Smooth muscle cell (in vitro differentiated cells): ENCODE results near the gene CD68. TPM values are rescaled to one million over a fixed set of nuclear protein-coding genes. Genes with fewer than 3 reads are reported as not detected.

ENCODE experiments used
- DNase-seq: peaks from one replicate; lab custom pipeline; 2025; ENCODE audit not compliant: unreplicated experiment; lab: John Stamatoyannopoulos, UW
- H2AFZ ChIP-seq: fragments of 200-600 bp; sonication (generic); 2 replicates; pipeline ENCODE4 v1.6.0; 2016; ENCODE audit warnings: antibody characterized with exemption, low read depth, mild to moderate bottlenecking
- H3F3A ChIP-seq: fragments of 200-600 bp; sonication (generic); 2 replicates; pipeline ENCODE4 v1.6.0; 2017; ENCODE audit warnings: antibody characterized with exemption, low read depth
- H3K27ac ChIP-seq: fragments of 200-600 bp; sonication (generic); 2 replicates; pipeline ENCODE4 v1.5.1; 2016; ENCODE audit warnings: low read depth, mild to moderate bottlenecking
- H3K27me3 ChIP-seq: fragments of 200-600 bp; sonication (generic); 2 replicates; pipeline ENCODE4 v1.6.1; 2016; ENCODE audit warnings: low read depth, mild to moderate bottlenecking
- H3K36me3 ChIP-seq: fragments of 200-600 bp; sonication (generic); 2 replicates; pipeline ENCODE4 v1.5.1; 2016; ENCODE audit warnings: low read depth
- H3K4me1 ChIP-seq: fragments of 200-600 bp; sonication (generic); 2 replicates; pipeline ENCODE4 v1.5.1; 2016; ENCODE audit warnings: low read depth
- H3K4me2 ChIP-seq: fragments of 200-600 bp; sonication (generic); 2 replicates; pipeline ENCODE4 v1.6.0; 2016; ENCODE audit warnings: mild to moderate bottlenecking
- H3K4me3 ChIP-seq: fragments of 200-600 bp; sonication (generic); 2 replicates; pipeline ENCODE4 v1.5.1; 2016; ENCODE audit warnings: mild to moderate bottlenecking
- H3K79me2 ChIP-seq: fragments of 200-600 bp; sonication (generic); 2 replicates; pipeline ENCODE4 v1.6.0; 2016; ENCODE audit warnings: low read depth, mild to moderate bottlenecking
- H3K9ac ChIP-seq: fragments of 200-600 bp; sonication (generic); 2 replicates; pipeline ENCODE4 v1.6.0; 2016; ENCODE audit warnings: low read depth
- H3K9me3 ChIP-seq: fragments of 200-600 bp; sonication (generic); replicated peaks from 2 replicates; pipeline ENCODE4 v1.5.1; 2016; ENCODE audit warnings: low read depth
- H4K20me1 ChIP-seq: fragments of 200-600 bp; sonication (generic); 2 replicates; pipeline ENCODE4 v1.6.0; 2016; ENCODE audit warnings: low read depth
- CTCF ChIP-seq: fragments of 200-600 bp; sonication (generic); IDR thresholded peaks from 2 replicates; pipeline ENCODE4 v1.5.1; 2017; ENCODE audit warnings: borderline replicate concordance, mild to moderate bottlenecking, antibody characterized with exemption; ENCODE audit not compliant: insufficient read depth, poor library complexity, severe bottlenecking
- WGBS: methylation state at CpG from one replicate; pipeline ENCODE4 v1.1.7; 2016; ENCODE audit warnings: low lambda C conversion rate; 5-methylcytosine and 5-hydroxymethylcytosine counted together
- polyA plus RNA-seq: library from polyadenylated mRNA; unstranded; fragments of >200 nt; fragmentation: Nextera tagmentation; extraction: Ambion mirVana; gene quantifications from 2 replicates; pipeline ENCODE4 v1.2.1, GENCODE V29; 2016
- total RNA-seq: library from RNA; depleted of rRNA; stranded (reverse); fragments of >200 nt; gene quantifications from 2 replicates; pipeline ENCODE4 v1.2.3, GENCODE V29; 2014

CD68 gene
- total RNA-seq (20.7 and 22.7 TPM in 2 replicates), polyA plus RNA-seq (27.5 and 30.2 TPM in 2 replicates)

DNA sequence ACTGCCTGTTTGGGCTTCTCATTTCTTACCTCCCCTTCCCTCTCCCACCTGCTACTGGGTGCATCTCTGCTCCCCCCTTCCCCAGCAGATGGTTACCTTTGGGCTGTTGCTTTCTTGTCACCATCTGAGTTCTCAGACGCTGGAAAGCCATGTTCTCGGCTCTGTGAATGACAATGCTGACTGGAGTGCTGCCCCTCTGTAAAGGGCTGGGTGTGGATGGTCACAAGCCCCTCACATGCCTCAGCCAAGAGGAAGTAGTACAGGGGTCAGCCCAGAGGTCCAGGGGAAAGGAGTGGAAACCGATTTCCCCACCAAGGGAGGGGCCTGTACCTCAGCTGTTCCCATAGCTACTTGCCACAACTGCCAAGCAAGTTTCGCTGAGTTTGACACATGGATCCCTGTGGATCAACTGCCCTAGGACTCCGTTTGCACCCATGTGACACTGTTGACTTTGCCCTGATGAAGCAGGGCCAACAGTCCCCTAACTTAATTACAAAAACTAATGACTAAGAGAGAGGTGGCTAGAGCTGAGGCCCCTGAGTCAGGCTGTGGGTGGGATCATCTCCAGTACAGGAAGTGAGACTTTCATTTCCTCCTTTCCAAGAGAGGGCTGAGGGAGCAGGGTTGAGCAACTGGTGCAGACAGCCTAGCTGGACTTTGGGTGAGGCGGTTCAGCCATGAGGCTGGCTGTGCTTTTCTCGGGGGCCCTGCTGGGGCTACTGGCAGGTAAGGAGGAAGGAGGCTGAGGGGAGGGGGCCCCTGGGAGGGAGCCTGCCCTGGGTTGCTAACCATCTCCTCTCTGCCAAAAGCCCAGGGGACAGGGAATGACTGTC lies at the start of gene CD68:
CD68 (plus strand) TSS at position 638 of the 833 bp plus-strand sequence; CDS start at position 678, 40 bp downstream.
- no peaks in the 10 kb centered on the region for H3K9me3 ChIP-seq
- H3K4me1 ChIP-seq = peaks cover 30% of the 10 kb centered on the region
- peaks cover 67% of the 10 kb centered on the region for H3F3A ChIP-seq
- peaks cover 9% of the 10 kb centered on the region for H3K36me3 ChIP-seq
- H2AFZ ChIP-seq = no peak within 1 kb of the TSS
- peaks cover 49% of the 10 kb centered on the region for H3K79me2 ChIP-seq
- no peak for DNase-seq
- peaks cover 50% of the 10 kb centered on the region for H4K20me1 ChIP-seq
- peak within 1 kb of the TSS; percentile 41 for H3K9ac ChIP-seq
- TF ChIP-seq CTCF = no peak
- 37% methylated on average over 7 of the region's 7 CpGs for WGBS
- no peaks in the 10 kb centered on the region for H3K27me3 ChIP-seq
- no peak within 1 kb of the TSS for H3K4me3 ChIP-seq
- H3K27ac ChIP-seq = peak within 1 kb of the TSS; percentile 88
- H3K4me2 ChIP-seq = peak within 1 kb of the TSS; percentile 39

- Histone ChIP-seq H3K9me3 (peaks cover 4% of the 10 kb centered on the region), H3K4me1 (no peaks in the 10 kb centered on the region), H3K9ac (no peak overlapping the region), H3K4me2 (no peak overlapping the region), H3K36me3 (peaks cover 3% of the 10 kb centered on the region), H3K79me2 (no peaks in the 10 kb centered on the region), H3K27me3 (no peaks in the 10 kb centered on the region), H2AFZ (no peak overlapping the region), H3K4me3 (no peak overlapping the region), H4K20me1 (no peaks in the 10 kb centered on the region), H3F3A (no peaks in the 10 kb centered on the region), H3K27ac (no peak overlapping the region)
- WGBS = 82% methylated on average over 6 of the region's 6 CpGs
- no peak for DNase-seq
- TF ChIP-seq CTCF = no peak
Measured at GRCh38 chr17:7530023-7530900, 49.2 kb upstream of the CD68 start.

GRCh38 chr17:7538050-7538449 lies 41.4 kb upstream of the CD68 start:
- H3F3A ChIP-seq = no peaks in the 10 kb centered on the region
- no peak overlapping the region for H3K27ac ChIP-seq
- H3K4me1 ChIP-seq = no peaks in the 10 kb centered on the region
- H3K36me3 ChIP-seq = no peaks in the 10 kb centered on the region
- H3K79me2 ChIP-seq = no peaks in the 10 kb centered on the region
- no peak overlapping the region for H2AFZ ChIP-seq
- H3K9me3 ChIP-seq = no peaks in the 10 kb centered on the region
- no peak overlapping the region for H3K4me3 ChIP-seq
- no peak overlapping the region for H3K4me2 ChIP-seq
- H3K9ac ChIP-seq = no peak overlapping the region
- no peaks in the 10 kb centered on the region for H3K27me3 ChIP-seq
- H4K20me1 ChIP-seq = no peaks in the 10 kb centered on the region
- DNase-seq = no peak
- no peak for TF ChIP-seq CTCF
- 66% methylated on average over 3 of the region's 3 CpGs for WGBS
